KOPT-K1 (cell line): Measurements from ENCODE around the gene PIAS2.
A peak's percentile ranks its signal among the peaks of the same experiment; 100 is the strongest.

Source experiments
- H3K27ac ChIP-seq: fragments of 200-600 bp; sonication (generic); 2 replicates; pipeline ENCODE4 v1.5.1; 2016; ENCODE audit warnings: antibody characterized with exemption, mild to moderate bottlenecking, low read depth, low read length; ENCODE audit not compliant: poor library complexity, severe bottlenecking
- H3K36me3 ChIP-seq: fragments of 200-600 bp; sonication (generic); 2 replicates; pipeline ENCODE4 v1.5.1; 2017; ENCODE audit warnings: antibody characterized with exemption, mild to moderate bottlenecking, low read length, moderate library complexity; ENCODE audit not compliant: insufficient read depth
- H3K9me3 ChIP-seq: fragments of 200-600 bp; sonication (generic); 2 replicates; pipeline ENCODE4 v1.5.1; 2017; ENCODE audit warnings: antibody characterized with exemption, low read length, mild to moderate bottlenecking; ENCODE audit not compliant: insufficient read depth, poor library complexity, severe bottlenecking

PIAS2 gene

DNA sequence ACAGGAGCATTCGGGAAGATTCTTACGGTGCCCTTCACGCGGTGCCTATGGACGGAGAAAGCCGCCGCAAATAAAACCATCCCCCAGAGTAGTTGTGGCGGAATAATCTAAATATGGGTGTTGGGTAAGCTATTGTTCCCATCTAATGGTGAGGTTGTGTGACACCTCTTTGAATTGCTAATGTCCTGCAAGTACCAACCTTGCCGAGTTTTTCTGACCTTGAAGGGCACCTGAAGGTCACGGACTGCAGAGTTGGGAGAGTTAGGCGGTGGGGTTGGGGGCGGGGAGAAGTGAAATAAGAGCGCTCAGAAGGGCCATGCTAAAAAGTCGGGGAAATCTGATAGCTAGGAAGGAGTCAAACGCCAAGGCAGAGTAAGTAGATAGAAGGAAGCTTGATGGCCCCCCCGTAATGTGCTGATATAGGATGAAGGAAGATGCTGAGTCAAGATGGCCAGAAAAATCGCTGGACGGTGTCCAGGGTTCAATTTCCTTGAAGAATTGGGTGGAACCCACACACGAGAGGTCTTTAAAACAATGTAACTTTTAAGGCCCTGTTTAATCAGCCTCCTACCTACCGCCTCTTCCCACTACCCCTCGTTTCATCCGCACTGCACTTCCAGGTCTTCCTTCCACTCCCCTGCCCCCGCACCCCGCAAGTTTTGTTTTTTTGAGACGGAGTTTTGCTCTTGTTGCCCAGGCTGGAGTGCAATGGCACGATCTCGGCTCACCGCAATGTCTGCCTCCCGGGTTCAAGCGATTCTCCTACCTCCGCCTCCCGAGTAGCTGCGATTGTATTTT is 695 bp upstream of the PIAS2 start:
- H3K27ac ChIP-seq = peak overlapping the region; percentile 83
- no peaks in the 10 kb centered on the region for H3K9me3 ChIP-seq
- H3K36me3 ChIP-seq = no peaks in the 10 kb centered on the region

DNA sequence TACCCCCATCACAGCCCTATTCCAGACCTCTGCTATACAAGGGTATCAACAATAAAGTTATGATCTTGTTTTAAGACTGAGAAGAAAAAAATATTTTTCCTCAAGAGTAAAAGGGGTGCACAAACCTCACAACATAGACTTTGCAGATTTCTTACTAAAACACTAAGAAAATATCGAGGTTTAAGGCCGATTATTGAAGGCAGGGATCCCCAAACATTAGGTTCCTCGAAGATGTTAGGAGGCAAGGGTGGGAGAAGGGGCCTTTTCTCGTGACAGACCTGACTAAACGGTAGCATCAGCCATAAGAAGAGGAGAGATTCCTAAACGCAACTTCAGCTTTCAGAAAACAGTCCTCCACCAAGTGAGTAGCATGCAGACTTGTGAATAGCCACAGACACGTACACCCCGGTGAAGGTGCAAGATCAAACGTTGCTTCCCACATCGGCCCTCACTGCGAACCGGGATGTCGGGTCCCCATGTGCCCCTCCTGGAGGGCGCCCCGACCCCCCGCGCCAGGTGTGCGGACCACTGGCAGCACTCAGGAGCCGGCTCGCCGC is 678 bp downstream of the PIAS2 start:
- Histone ChIP-seq H3K9me3 (no peaks in the 10 kb centered on the region), H3K36me3 (no peaks in the 10 kb centered on the region), H3K27ac (peak overlapping the region; percentile 83)

DNA sequence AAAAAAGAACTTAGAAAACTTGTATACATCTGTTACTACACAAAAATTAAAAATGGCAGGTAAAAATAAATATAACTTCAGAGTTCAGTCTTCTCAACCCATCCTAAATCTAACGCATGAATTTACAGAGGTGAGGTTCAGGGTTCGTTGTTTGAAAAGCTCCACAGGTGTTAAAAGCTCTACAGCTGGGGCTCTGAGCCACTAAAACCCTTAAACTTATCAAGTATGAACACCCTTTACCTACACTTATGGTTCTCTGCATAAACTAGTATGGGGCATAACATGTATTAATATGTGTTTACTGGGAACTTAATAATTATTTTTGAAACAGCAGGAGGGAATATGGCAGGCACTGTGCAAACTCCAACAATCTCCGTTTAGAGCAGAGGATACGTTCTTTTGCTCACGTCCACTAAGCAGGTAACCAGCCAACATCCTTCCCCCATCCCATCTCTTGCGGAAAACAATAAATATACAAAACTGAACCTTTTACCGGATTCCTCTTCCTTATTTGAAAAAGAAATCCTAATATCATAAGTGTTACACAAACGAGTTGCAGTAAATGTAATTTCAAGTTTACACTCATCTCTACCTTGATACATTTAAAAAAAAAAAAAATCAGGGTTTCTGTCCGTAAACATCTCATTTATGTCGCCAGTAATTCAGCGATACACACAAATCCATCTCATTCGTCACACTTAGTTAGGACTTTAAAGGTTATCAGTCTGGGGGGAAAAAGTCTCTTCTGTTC is 1.3 kb downstream of the PIAS2 start:
- peak overlapping the region; percentile 83 for H3K27ac ChIP-seq

DNA sequence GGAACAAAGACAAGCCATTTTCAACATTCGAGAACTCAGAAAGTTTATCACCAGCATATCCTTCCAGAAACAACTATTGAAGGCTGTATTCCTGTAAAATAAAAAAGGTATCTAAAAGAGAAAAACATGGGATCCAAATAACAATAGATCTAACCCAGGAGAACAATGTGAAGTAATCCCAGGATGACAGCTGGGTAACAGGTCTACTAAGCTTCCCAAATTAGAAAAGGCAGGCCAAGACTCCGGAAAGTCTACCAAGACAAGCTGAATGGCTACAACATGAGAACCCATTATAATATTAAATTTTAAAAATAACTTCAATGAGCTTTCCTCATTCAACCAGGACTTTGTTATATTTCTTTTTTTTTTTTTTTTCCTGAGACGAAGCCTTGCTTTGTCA is 6.5 kb downstream of the PIAS2 start:
- Histone ChIP-seq H3K27ac (no peak overlapping the region), H3K9me3 (peaks cover 22% of the 10 kb centered on the region), H3K36me3 (peaks cover 14% of the 10 kb centered on the region)

More for the DNA sequence above, 1.3 kb downstream of the PIAS2 start:
- Histone ChIP-seq H3K36me3 (no peaks in the 10 kb centered on the region), H3K9me3 (no peaks in the 10 kb centered on the region)

DNA sequence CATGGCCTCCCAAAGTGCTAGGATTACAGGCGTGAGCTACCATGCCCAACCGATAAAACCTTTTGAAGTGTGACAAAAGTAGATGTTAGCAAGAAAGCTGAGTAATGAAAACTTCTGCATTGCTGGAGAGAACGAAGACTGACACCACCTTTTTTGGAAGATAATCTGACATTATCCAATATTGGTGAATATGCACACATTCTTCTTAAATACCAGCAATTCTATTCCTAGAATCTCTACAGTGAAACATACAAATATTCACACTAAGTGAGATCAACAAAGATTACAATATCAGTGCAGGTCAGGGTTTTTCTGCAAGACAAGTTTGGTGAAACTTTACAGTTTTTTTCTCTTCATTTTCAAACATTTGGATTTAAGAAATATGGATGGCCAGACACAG is 7.8 kb downstream of the PIAS2 start:
- Histone ChIP-seq H3K36me3 (peaks cover 14% of the 10 kb centered on the region), H3K9me3 (peaks cover 23% of the 10 kb centered on the region), H3K27ac (no peak overlapping the region)

DNA sequence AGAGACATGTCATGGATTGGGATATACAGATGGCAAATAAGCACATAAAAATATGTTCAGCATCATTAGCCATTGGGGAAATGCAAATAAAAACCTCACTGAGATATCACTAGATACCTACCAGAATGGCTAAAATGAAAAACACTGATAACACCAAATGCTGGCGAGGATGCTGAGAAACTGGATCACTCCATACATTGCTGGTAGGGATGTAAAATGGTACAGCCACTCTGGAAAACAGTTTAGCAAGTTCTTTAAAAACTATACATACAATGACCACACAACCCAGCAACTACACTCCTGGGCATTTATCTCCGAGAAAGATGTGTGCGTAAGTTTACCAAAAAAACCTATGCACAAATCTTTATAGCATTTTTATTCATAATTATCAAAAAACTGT is 13.9 kb downstream of the PIAS2 start:
- Histone ChIP-seq H3K9me3 (peaks cover 23% of the 10 kb centered on the region), H3K36me3 (peaks cover 17% of the 10 kb centered on the region), H3K27ac (no peak overlapping the region)

DNA sequence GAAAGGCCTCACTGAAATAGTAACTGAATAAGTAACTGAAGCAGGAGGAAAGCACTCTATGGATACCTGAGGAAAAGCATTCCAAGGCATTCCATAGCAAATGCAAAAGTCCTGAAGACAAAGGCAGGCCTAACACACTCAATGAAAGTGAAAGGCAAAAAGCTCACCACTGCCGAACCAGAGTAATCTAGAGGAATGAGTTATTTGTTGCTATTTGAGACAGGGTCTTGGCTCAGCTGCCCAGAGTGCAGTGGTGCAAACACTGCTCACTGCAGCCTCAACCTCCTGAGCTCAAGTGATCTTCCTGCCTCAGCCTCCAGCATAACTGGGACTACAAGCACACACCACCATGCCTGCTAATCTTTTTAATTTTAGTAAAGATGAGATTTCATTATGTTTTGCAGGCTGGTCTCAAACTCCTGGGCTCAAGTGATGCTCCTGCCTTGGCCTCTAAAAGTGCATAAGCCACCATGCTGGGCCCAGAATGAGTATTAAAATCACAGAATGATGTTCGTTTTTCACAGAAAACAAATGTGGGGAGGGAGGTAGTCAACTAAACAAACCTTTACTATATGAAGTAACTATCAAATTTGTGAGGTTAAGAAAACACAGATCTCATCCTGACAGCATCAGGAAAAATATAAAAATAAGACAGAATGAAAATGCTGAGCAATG is 17.9 kb downstream of the PIAS2 start:
- H3K36me3 ChIP-seq = peaks cover 16% of the 10 kb centered on the region
- H3K9me3 ChIP-seq = peaks cover 4% of the 10 kb centered on the region
- H3K27ac ChIP-seq = no peak overlapping the region

DNA sequence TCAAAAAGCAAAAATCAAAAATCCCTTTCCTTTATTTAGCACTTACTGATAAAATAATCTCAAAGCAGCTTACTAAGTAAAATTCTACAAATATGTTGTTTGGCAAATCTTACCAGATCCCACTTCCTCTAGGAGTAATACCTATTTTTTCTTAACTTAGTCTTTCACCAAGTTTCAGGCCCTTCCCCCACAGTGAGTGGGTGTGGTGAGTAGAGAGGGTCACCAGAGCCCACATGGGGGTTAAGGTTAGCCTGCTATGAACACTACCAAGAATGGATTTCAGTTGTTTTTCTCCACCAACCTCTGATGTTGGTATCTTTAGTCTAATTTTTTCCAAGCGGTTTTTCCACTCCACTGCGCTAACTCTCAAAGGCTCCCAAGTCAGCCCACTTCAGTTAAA is 23.2 kb downstream of the PIAS2 start:
- no peak overlapping the region for H3K27ac ChIP-seq
- H3K36me3 ChIP-seq = peaks cover 26% of the 10 kb centered on the region
- H3K9me3 ChIP-seq = peaks cover 18% of the 10 kb centered on the region

DNA sequence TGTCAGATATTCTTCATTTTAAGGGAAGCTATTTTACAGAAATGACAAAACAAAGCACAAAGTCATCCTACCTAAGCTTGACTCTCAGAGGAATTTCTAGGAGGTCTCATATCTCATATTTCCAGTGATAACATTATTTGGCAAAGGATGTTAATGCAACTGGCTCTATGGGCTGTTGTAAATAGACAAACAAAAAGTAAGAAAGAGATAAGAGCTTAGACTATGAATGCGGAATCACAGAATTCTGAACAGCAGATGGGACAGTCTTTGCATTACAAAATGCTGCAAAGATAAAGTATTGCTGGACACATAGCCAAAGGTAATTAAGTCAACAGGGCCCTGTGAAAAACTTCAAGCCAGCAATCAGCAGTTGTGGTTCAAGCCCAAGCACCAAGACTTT is 23.9 kb downstream of the PIAS2 start:
- H3K27ac ChIP-seq = no peak overlapping the region
- peaks cover 25% of the 10 kb centered on the region for H3K9me3 ChIP-seq
- peaks cover 34% of the 10 kb centered on the region for H3K36me3 ChIP-seq

DNA sequence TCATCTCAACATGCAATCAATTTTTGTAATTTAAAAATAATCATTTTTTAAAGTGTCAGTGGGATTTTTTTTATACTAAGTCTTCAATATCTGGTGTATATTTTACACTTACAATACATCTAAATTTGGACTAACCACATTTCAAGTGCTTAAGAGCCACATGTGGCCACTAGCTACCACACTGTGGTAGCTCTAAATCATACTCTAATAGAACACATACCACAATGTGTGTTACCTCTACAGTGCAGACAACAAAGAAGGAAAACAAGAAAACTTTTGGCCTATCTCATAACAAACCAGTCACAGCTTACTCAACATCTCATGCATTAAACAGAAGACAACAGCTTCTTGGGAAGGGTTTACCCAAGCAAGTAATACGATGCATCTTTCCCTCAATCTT is 24.5 kb downstream of the PIAS2 start:
- H3K36me3 ChIP-seq = peaks cover 37% of the 10 kb centered on the region
- no peak overlapping the region for H3K27ac ChIP-seq
- peaks cover 30% of the 10 kb centered on the region for H3K9me3 ChIP-seq

DNA sequence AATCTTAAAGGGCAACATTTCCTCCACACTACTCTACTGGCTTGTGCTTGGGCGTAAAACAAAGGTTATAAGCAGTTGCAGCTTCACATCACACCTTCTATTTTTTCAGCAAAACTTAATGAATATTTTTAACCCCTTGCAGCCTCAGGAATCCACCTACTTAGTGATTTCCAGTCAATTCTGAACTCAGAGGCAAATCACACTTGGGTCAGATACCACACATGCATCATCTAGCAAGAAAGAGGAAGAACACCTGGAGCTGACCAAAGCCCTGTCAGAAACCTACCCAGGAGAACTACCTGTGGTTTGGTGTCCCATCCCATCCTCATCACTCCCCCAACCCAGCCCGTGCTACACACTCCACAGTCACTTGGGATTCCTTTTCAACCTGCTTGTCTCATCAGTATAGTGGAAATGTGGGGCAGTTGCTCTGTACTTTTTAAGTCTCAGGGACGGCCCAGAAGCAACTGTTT is 25.5 kb downstream of the PIAS2 start:
- Histone ChIP-seq H3K27ac (no peak overlapping the region), H3K36me3 (peaks cover 41% of the 10 kb centered on the region), H3K9me3 (peaks cover 37% of the 10 kb centered on the region)

DNA sequence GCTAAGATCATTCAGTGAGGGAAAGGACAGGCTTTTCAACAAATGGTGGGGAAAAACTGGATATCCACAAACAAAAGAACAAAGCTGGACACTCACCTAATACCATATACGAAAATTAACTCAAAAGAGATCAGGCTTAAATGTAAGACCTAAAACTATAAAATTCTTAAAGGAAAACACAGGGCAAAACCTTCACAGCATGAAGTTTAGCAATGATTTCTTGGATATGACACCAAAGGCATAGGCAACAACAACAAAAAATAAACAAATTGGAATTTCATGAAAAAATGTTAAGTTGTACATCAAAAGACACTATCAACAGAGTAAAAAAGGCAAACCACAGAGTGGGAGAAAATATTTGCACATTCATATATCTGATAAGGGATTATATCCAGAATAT is 28.3 kb downstream of the PIAS2 start:
- no peak overlapping the region for H3K27ac ChIP-seq
- H3K9me3 ChIP-seq = peaks cover 37% of the 10 kb centered on the region
- peaks cover 41% of the 10 kb centered on the region for H3K36me3 ChIP-seq

DNA sequence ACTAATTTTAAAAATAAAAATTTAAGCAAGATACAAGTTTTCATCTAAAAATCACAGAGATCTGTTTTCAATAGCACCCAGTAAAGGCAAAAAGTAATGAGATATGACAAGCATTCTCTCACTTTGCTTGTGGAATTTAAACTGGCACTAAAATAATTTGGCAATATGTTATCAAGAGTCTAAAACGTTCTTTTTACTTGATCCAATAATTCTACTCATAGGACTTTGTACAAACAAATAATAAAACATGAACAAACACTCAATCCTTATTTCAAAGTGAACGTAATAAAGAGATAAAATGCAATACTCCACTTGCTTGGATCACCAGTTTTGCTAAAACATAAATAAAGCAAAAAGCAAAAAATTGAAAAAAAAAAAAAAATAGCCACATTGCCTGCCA is 30.4 kb downstream of the PIAS2 start:
- peaks cover 37% of the 10 kb centered on the region for H3K9me3 ChIP-seq
- H3K27ac ChIP-seq = no peak overlapping the region
- H3K36me3 ChIP-seq = peaks cover 41% of the 10 kb centered on the region

DNA sequence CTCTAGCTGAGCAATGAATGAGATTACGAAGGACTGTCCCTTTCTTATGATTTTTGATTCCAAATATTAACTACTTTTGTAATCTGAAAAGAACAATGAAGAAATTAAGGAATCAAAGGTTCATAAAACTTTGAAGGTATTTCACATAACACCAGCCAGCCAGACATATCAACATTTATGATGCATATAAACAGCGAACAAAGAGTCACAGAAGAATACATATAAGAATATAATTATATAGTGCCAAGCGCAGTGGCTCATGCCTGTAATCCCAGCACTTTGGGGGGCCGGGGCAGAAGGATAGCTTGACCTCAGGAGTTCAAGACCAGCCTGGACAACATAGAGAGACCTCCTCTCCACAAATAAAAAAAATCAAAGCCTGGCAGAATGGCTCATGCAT is 34.1 kb downstream of the PIAS2 start:
- peaks cover 35% of the 10 kb centered on the region for H3K36me3 ChIP-seq
- no peak overlapping the region for H3K27ac ChIP-seq
- H3K9me3 ChIP-seq = peaks cover 32% of the 10 kb centered on the region
